K562 (cell line): ENCODE results near the gene IGF2BP3. TPM values are rescaled to one million over a fixed set of nuclear protein-coding genes. Genes with fewer than 3 reads are reported as not detected.

Experiments
- ATAC-seq: fragments of 200-7000 bp; cut with Tn5 transposase; 3 replicates; pipeline ENCODE4 v1.9.1; 2020; ENCODE audit warnings: moderate library complexity
- BruUV-seq: library from RNA; stranded (reverse); fragments of 400-500 nt; replicated peaks from 2 replicates; lab custom pipeline; 2021; lab: Mats Ljungman, UMichigan
- CTCF ChIA-PET: fragments of 300-600 bp; formaldehyde crosslinking; extraction: SDS; loops from one replicate; lab custom pipeline; 2021; ENCODE audit warnings: low intra/inter-chr PET ratio; lab: Yijun Ruan, JAX
- POLR2A ChIA-PET: fragments of 300-600, 350-650 bp; sonication (Branson Sonifier 250); formaldehyde crosslinking; extraction: SDS; loops from one replicate; lab custom pipeline; 2021; ENCODE audit warnings: antibody characterized with exemption, inconsistent platforms; lab: Yijun Ruan, JAX
- DNase-seq, 4 experiments: peaks; one replicate each; pipeline versions ENCODE4 v3.0.0 to v3.0.0-alpha.2; 2011 to 2018; ENCODE audit warnings: low spot score in 3 of 4, mixed read lengths in 3 of 4; ENCODE audit errors: extremely low read depth in 1 of 4
- FAIRE-seq: peaks from 2 replicates; lab custom pipeline; 2011; peaks lifted over from hg19 to GRCh38; lab: Jason Lieb, UNC
- H2AFZ ChIP-seq: 2 replicates; pipeline ENCODE4 v1.6.0; 2011; ENCODE audit warnings: low read depth, low read length, control low read depth, inconsistent platforms
- H3K27ac ChIP-seq: fragments of 200-600 bp; 3 replicates; pipeline ENCODE4 v1.8.0; 2011; ENCODE audit warnings: low read depth, mild to moderate bottlenecking, control low read depth, inconsistent platforms, low read length, moderate library complexity, mixed read lengths; ENCODE audit errors: extremely low read depth
- H3K27me3 ChIP-seq, 2 experiments: fragments of 300-600 bp in 1 of 2; 2 replicates in 1 of 2; 3 replicates in 1 of 2; pipeline versions ENCODE4 v1.6.0 to v1.8.0; 2011; ENCODE audit warnings: inconsistent platforms in 2 of 2, low read length in 2 of 2, mild to moderate bottlenecking in 1 of 2, mixed read lengths in 1 of 2, moderate library complexity in 1 of 2; ENCODE audit not compliant: control insufficient read depth in 2 of 2, insufficient read depth in 2 of 2
- H3K36me3 ChIP-seq: fragments of 300-600 bp; 3 replicates; pipeline ENCODE4 v1.8.0; 2011; ENCODE audit warnings: mild to moderate bottlenecking, low read length, inconsistent platforms; ENCODE audit not compliant: control insufficient read depth, insufficient read depth
- H3K4me1 ChIP-seq, 2 experiments: fragments of 200-600 bp in 1 of 2; replicated peaks in 1 of 2; 2 replicates in 1 of 2; 3 replicates in 1 of 2; pipeline versions ENCODE4 v1.5.1 to v1.8.0; 2011; ENCODE audit warnings: inconsistent platforms in 2 of 2, low read length in 2 of 2, mild to moderate bottlenecking in 1 of 2, mixed read lengths in 1 of 2, moderate library complexity in 1 of 2; ENCODE audit not compliant: control insufficient read depth in 2 of 2, insufficient read depth in 2 of 2
- H3K4me2 ChIP-seq: 2 replicates; pipeline ENCODE4 v1.6.1; 2011; ENCODE audit warnings: low read length, control low read depth, inconsistent platforms, mixed read lengths; ENCODE audit not compliant: insufficient read depth
- H3K4me3 ChIP-seq: fragments of 200-600 bp; sonication (generic), shearing (Covaris generic); 2 replicates; pipeline ENCODE4 v1.5.1; 2016; ENCODE audit warnings: control low read depth, inconsistent platforms
- H3K79me2 ChIP-seq: fragments of 200-600 bp; 3 replicates; pipeline ENCODE4 v1.8.0; 2011; ENCODE audit warnings: low read length, inconsistent platforms; ENCODE audit not compliant: control insufficient read depth, insufficient read depth
- H3K9ac ChIP-seq, 2 experiments: 2 replicates each; pipeline versions ENCODE4 v1.6.0 to v1.6.1; 2011; ENCODE audit warnings: low read depth in 2 of 2, low read length in 2 of 2, control low read depth in 1 of 2, inconsistent platforms in 1 of 2, mild to moderate bottlenecking in 1 of 2, mixed read lengths in 1 of 2; ENCODE audit not compliant: insufficient read depth in 1 of 2
- H3K9me1 ChIP-seq: one replicate; pipeline ENCODE4 v1.6.0; 2011; ENCODE audit warnings: inconsistent platforms, mild to moderate bottlenecking, low read length, moderate library complexity; ENCODE audit not compliant: control insufficient read depth, insufficient read depth
- H3K9me3 ChIP-seq: replicated peaks from 2 replicates; pipeline ENCODE4 v1.5.1; 2011; ENCODE audit warnings: low read depth, low read length, inconsistent platforms; ENCODE audit not compliant: control insufficient read depth, insufficient read depth
- H4K20me1 ChIP-seq: replicated peaks from 2 replicates; pipeline ENCODE4 v1.6.1; 2011; ENCODE audit warnings: low read length, inconsistent platforms, mixed read lengths; ENCODE audit not compliant: control insufficient read depth, insufficient read depth
- BMI1 ChIP-seq: fragments of 150-350 bp; IDR thresholded peaks from 2 replicates; pipeline ENCODE4 v1.6.1; 2014; ENCODE audit warnings: low read length
- HMG20A ChIP-seq: fragments of 450-650 bp; formaldehyde crosslinking; conservative IDR thresholded peaks from 2 replicates; pipeline ENCODE4 v1.4.0; 2020; ENCODE audit warnings: mild to moderate bottlenecking, mixed read lengths
- NCOA6 ChIP-seq: fragments of 450-650 bp; IDR thresholded peaks from 2 replicates; pipeline ENCODE4 v1.6.1; 2017; ENCODE audit warnings: mild to moderate bottlenecking
- NEUROD1 ChIP-seq: fragments of 150-350 bp; IDR thresholded peaks from 2 replicates; pipeline ENCODE4 v1.6.1; 2014; ENCODE audit warnings: borderline replicate concordance, low read length, low read depth; ENCODE audit not compliant: partially characterized antibody
- NFYB ChIP-seq: IDR thresholded peaks from 2 replicates; pipeline ENCODE4 v1.6.1; 2011; ENCODE audit warnings: mild to moderate bottlenecking, moderate library complexity; ENCODE audit not compliant: insufficient read length; ENCODE audit errors: extremely low read depth
- POLR2AphosphoS2 ChIP-seq: IDR thresholded peaks from 2 replicates; pipeline ENCODE4 v1.6.1; 2012; ENCODE audit warnings: low read length, improper control_type of control experiment
- POLR3G ChIP-seq: IDR thresholded peaks from 2 replicates; pipeline ENCODE4 v1.6.1; 2011; ENCODE audit not compliant: insufficient read length, insufficient replicate concordance; ENCODE audit errors: extremely low read depth
- PYGO2 ChIP-seq: fragments of 450-650 bp; IDR thresholded peaks from 2 replicates; pipeline ENCODE4 v1.6.1; 2016; ENCODE audit warnings: mild to moderate bottlenecking, missing genetic modification characterization, moderate library complexity, missing compliant biosample characterization
- SIRT6 ChIP-seq: IDR thresholded peaks from one replicate; pipeline ENCODE4 v1.6.1; 2012; ENCODE audit warnings: low read depth, mild to moderate bottlenecking, control low read depth, inconsistent platforms, low read length, moderate library complexity
- STAG1 ChIP-seq: sonication (generic); formaldehyde crosslinking; IDR thresholded peaks from 2 replicates; pipeline ENCODE4 v1.5.0; 2020; ENCODE audit warnings: missing genetic modification reagents, borderline replicate concordance
- TAF7 ChIP-seq: fragments of 450-650 bp; IDR thresholded peaks from 2 replicates; pipeline ENCODE4 v1.6.1; 2016; ENCODE audit warnings: missing genetic modification characterization, missing compliant biosample characterization
- THAP7 ChIP-seq: fragments of 250-450 bp; sonication (Bioruptor Pico); IDR thresholded peaks from 2 replicates; pipeline ENCODE4 v1.5.0; 2021
- XRCC3 ChIP-seq: fragments of 450-650 bp; IDR thresholded peaks from 2 replicates; pipeline ENCODE4 v1.6.1; 2017; ENCODE audit warnings: mild to moderate bottlenecking, moderate library complexity
- WGBS: fragments of 100-300 bp; shearing (Covaris generic); methylation state at CpG from one replicate; pipeline ENCODE4 v1.1.6; 2016; ENCODE audit warnings: low coverage, mixed read lengths; ENCODE audit not compliant: insufficient coverage; ENCODE audit errors: missing lambda C conversion rate; 5-methylcytosine and 5-hydroxymethylcytosine counted together
- in situ Hi-C: fragments of 300-500 bp; cut with MboI; formaldehyde crosslinking; loops from 4 replicates; pipeline ENCODE4 v1.15.0; 2018; ENCODE audit warnings: inconsistent platforms, mixed read lengths
- intact Hi-C: fragments of 100-400 bp; cut with micrococcal nuclease; formaldehyde crosslinking; loops from 2 replicates; pipeline ENCODE4 v1.14.2; 2022
- polyA plus RNA-seq, 8 experiments: library from polyadenylated mRNA; depleted of rRNA in 4 of 8; stranded (reverse) in 5 of 8; unstranded in 3 of 8; fragments of >200 nt; fragmentation: Nextera tagmentation in 2 of 8; fragmentation: Illumina TruSeq in 1 of 8; extraction: Ambion mirVana in 2 of 8; extraction: Trizol in 1 of 8; gene quantifications; 2 replicates each; pipeline versions ENCODE4 v1.2.1 to v1.2.3, GENCODE V29; 2011 to 2014; ENCODE audit warnings: inconsistent platforms in 1 of 8, missing spikeins in 1 of 8
- total RNA-seq, 7 experiments: library from RNA; depleted of rRNA in 6 of 7; stranded (reverse); fragments of >200 nt in 6 of 7; fragmentation: Illumina TruSeq in 2 of 7; extraction: Trizol in 2 of 7; gene quantifications; 2 replicates each; pipeline versions ENCODE4 v1.2.1 to v1.2.3, GENCODE V29; 2011 to 2021; ENCODE audit warnings: low replicate concordance in 1 of 7
- TF ChIP-seq, protein P1 (sequence below): fragments of 450-650 bp; IDR thresholded peaks from one replicate; pipeline ENCODE4 v1.6.1; 2018; ENCODE audit warnings: mild to moderate bottlenecking, moderate library complexity; ENCODE audit not compliant: partially characterized antibody
- TF ChIP-seq, protein P2 (sequence below), 2 experiments: fragments of 450-650 bp in 1 of 2; sonication (generic) in 1 of 2; formaldehyde crosslinking in 1 of 2; IDR thresholded peaks in 1 of 2; conservative IDR thresholded peaks in 1 of 2; 2 replicates each; pipeline versions ENCODE4 v1.6.1 to v1.8.1; 2016 to 2023; ENCODE audit warnings: mild to moderate bottlenecking in 2 of 2, moderate library complexity in 2 of 2, inconsistent platforms in 1 of 2, missing genetic modification reagents in 1 of 2
- TF ChIP-seq, protein P3 (sequence below): fragments of 450-650 bp; IDR thresholded peaks from 2 replicates; pipeline ENCODE4 v1.6.1; 2017; ENCODE audit warnings: mild to moderate bottlenecking, moderate library complexity
- TF ChIP-seq, protein P4 (sequence below): fragments of 450-650 bp; IDR thresholded peaks from 2 replicates; pipeline ENCODE4 v1.6.1; 2016; ENCODE audit warnings: borderline replicate concordance

The IGF2BP3 gene
- total and polyA plus RNA-seq, 9 of the 15 experiments (the other 6 are each of a cell fraction or from before 2014, with no cell fraction given), result 8.4 to 88.1 (median 61.2) TPM

- intact Hi-C loops (no loop called here), in situ Hi-C loops (no loop called here)
- H3K4me3 ChIP-seq, result no peak overlapping the region
- H3K27ac ChIP-seq, result no peak overlapping the region
- no peak overlapping the region for H2AFZ ChIP-seq
- FAIRE-seq (no peak), ATAC-seq (no peak), DNase-seq (no peak)
- H3K4me1 ChIP-seq, result peaks cover 7% of the 10 kb centered on the region in 2 experiments; a peak in 2 of 5 replicates
- 85% methylated on average over 4 of the region's 4 CpGs for WGBS
- H3K79me2 ChIP-seq, result peaks cover 87% of the 10 kb centered on the region
- H3K9ac ChIP-seq, result no peak overlapping the region
- H4K20me1 ChIP-seq, result 0 out of 2 replicates have a peak, but pooled peaks cover 5% of the 10 kb centered on the region
- no TSS peak for BruUV-seq
- H3K27me3 ChIP-seq, result no peaks in the 10 kb centered on the region
- CTCF ChIA-PET, result no interaction called here
- H3K4me2 ChIP-seq, result no peak overlapping the region
- no peaks in the 10 kb centered on the region for H3K9me3 ChIP-seq
- POLR2A ChIA-PET, result no interaction called here
- H3K36me3 ChIP-seq, result peaks cover 23% of the 10 kb centered on the region
- H3K9me1 ChIP-seq, result no peaks in the 10 kb centered on the region
- TF ChIP-seq POLR2AphosphoS2 (no peak), HMG20A (CRISPR knock-in tag) (no peak), STAG1 (CRISPR knock-in tag) (no peak), NCOA6 (no peak), PYGO2 (tag) (no peak), NFYB (no peak), THAP7 (CRISPR knock-in tag) (no peak), TAF7 (tag) (no peak), SIRT6 (no peak), BMI1 (no peak), NEUROD1 (no peak), POLR3G (no peak), XRCC3 (no peak)
- TF ChIP-seq, protein P1, sequence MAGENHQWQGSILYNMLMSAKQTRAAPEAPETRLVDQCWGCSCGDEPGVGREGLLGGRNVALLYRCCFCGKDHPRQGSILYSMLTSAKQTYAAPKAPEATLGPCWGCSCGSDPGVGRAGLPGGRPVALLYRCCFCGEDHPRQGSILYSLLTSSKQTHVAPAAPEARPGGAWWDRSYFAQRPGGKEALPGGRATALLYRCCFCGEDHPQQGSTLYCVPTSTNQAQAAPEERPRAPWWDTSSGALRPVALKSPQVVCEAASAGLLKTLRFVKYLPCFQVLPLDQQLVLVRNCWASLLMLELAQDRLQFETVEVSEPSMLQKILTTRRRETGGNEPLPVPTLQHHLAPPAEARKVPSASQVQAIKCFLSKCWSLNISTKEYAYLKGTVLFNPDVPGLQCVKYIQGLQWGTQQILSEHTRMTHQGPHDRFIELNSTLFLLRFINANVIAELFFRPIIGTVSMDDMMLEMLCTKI, result no peak
- TF ChIP-seq, protein P2, sequence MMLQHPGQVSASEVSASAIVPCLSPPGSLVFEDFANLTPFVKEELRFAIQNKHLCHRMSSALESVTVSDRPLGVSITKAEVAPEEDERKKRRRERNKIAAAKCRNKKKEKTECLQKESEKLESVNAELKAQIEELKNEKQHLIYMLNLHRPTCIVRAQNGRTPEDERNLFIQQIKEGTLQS (IDR thresholded peaks at IDR 0.05), result no peak
- TF ChIP-seq, protein P2 (CRISPR knock-in tag; conservative IDR thresholded peaks at IDR 0.05), result no peak
- TF ChIP-seq, protein P3, sequence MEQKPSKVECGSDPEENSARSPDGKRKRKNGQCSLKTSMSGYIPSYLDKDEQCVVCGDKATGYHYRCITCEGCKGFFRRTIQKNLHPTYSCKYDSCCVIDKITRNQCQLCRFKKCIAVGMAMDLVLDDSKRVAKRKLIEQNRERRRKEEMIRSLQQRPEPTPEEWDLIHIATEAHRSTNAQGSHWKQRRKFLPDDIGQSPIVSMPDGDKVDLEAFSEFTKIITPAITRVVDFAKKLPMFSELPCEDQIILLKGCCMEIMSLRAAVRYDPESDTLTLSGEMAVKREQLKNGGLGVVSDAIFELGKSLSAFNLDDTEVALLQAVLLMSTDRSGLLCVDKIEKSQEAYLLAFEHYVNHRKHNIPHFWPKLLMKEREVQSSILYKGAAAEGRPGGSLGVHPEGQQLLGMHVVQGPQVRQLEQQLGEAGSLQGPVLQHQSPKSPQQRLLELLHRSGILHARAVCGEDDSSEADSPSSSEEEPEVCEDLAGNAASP, result no peak
- TF ChIP-seq, protein P4, sequence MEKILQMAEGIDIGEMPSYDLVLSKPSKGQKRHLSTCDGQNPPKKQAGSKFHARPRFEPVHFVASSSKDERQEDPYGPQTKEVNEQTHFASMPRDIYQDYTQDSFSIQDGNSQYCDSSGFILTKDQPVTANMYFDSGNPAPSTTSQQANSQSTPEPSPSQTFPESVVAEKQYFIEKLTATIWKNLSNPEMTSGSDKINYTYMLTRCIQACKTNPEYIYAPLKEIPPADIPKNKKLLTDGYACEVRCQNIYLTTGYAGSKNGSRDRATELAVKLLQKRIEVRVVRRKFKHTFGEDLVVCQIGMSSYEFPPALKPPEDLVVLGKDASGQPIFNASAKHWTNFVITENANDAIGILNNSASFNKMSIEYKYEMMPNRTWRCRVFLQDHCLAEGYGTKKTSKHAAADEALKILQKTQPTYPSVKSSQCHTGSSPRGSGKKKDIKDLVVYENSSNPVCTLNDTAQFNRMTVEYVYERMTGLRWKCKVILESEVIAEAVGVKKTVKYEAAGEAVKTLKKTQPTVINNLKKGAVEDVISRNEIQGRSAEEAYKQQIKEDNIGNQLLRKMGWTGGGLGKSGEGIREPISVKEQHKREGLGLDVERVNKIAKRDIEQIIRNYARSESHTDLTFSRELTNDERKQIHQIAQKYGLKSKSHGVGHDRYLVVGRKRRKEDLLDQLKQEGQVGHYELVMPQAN, result no peak
Measured at GRCh38 chr7:23438171-23438570, 32.1 kb downstream of the IGF2BP3 start.
